Activated T-cell treated with anti-CD3 and anti-CD28 coated beads for 4 hours (primary cell): Measurements from ENCODE around the gene GRK6.

Experiments used
- DNase-seq: peaks from one replicate; pipeline ENCODE4 v3.0.0-alpha.2; 2020

Gene GRK6

DNA sequence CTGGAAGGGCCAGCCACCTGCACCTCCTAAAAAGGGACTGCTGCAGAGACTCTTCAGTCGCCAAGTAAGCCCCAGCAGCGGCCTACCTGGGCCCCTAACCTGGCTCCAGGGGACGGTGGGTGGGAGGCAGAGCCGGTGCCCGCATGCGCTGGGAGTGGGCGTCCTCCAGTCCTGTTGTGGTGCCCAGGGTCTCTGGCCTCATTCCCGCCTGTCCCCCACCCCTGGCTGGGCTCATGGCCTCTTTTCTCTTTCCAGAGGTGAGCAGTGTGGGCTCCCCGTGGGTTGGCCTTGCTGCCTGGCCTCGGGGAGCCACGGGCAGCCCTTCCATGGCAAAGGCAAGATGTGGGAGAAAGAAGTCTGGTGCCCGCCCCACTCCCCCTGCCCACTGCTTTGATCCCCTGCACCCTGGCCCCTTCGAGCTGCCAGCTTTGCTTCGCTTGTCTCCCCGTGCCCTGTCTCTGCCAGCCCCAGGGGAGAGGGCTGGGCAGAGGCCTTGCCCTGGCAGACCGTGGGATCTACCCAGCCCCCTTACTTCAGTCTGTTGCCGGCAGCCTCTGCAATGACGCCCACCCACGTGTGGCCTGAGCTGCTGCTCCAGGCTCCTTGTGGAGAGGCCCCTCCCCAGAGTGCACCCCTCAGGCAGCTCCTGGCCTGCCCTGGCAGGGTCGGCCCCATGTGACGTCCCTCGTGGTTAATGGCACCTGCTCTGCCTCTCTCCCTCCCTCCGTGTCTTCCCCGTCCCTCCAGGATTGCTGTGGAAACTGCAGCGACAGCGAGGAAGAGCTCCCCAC lies 14.7 kb downstream of the GRK6 start:
- no peak for DNase-seq

DNA sequence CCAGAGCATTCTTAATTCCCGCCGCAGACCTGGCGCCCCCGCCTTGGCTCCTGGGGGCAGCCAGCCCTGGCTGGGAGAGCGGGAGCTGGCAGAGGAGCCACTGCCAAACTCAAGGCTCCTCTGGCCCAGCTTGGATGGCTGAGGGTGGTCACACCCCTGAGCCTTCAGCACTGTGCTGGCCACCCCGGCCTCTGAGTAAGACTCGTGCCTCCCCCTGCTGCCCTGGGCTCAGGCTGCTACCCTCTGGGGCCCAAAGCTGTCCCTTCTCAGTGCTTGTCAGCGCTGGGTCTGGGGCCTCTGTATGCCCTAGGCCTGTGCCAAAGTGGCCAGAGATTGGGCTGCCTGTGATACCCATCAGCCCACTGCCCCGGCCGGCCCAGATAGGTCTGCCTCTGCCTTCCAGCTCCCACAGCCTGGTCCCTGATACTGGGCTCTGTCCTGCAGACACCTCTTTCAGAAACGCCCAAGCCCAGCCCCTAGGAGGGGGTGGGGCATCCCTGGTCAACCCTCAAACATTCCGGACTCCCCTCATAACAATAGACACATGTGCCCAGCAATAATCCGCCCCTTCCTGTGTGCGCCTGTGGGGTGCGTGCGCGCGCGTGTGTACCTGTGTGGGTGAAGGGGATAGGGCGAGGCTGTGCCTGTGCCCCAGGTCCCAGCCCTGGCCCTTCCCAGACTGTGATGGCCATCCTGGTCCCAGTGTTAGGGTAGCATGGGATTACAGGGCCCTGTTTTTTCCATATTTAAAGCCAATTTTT lies 15.8 kb downstream of the GRK6 start:
- no peak for DNase-seq

GRCh38 chr5:177443144-177443983 lies 16.9 kb downstream of the GRK6 start:
- no peak for DNase-seq

- DNase-seq, result no peak
Observed at GRCh38 chr5:177444106-177445051, 17.9 kb downstream of the GRK6 start.

DNA sequence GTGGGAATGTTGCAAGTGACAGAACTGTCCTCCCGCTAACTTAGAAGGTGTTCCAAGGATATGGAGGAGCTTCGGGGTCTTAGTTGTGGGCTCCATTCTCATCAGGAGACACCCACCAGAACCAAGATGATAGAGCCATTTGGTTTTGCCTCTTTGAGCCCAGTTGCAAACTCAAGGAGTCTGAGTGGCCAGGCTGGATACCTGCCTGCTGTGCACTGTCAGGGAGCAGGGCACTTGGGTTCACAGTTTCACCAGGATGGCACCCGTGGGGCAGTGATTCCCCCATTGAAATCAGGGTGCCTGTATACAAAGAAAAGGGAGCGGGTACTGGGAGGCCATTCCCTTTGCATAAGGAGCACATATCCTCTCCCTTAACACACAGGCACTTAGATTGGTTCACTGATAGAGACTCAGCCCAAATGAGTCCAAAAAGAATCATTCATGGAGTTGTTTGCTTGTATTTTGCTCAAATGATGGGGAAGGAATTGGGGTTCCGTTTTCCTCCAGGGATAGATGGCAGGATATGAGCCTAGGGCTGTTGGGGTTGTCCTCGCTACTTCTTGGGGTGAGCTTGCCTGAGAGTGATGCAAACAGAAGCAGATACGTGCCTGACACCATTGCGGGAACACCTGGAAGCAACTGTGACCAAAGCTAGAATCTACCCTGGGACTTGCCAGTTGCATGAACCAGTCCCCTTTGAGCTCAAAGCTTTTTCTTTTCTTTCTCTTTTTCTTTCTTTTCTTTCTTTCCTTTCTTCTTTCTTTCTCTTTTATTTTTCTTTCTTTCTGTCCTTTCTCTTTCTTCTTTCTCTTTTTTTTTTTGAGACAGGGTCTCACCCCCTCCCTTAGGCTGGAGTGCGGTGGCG lies 18.8 kb downstream of the GRK6 start:
- no peak for DNase-seq

GRCh38 chr5:177445917-177446199 lies 19.4 kb downstream of the GRK6 start:
- DNase-seq, result no peak

DNA sequence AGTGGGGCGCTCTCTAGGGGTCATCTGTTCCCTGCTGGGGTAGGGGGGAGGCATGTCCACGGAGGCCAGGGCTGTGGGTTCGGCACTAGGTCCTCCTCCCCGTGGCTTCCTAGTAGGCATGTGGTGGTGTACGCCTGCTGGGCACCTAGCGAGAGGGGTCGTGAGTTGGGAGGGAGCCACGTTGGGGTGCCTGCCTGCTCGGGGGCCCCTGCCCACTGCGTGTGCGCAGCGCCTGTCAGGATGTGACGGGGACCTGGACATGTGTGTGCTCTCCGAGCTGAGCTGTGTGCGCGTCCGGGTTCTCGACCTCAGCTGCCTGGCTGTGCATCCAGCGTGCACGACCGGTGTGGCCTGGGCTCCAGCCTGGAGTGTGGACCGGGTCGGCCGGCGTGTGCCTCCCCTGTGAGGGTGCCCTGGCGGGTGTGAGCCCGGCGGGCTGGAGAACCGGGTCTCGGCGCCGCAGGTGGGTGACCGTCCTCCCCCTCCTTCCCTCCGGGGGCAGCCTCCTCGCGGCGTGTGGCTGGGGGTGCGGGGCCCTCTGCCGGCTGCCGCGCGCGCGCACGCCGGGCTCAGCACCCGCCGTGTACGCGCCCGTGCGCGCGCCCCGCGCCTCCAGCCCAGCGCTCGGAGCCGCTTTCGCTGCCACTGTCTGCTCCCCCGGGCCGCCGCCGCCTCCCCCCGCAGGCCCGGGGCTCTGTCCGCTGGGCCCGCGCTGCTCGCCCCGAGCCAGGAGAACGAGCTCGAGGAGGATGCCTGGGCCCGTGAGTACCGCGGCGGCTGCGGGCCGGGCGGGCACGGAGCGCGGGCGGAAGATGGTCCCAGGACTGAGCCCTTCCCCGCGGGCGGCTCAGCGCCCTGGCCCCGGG lies 20.0 kb downstream of the GRK6 start, which contains the start of gene PRR7:
PRR7 (plus strand) TSS at position 615 of the 866 bp plus-strand sequence. CDS start 8,254 bp downstream, outside the sequence.
- peak; percentile 57 for DNase-seq

DNA sequence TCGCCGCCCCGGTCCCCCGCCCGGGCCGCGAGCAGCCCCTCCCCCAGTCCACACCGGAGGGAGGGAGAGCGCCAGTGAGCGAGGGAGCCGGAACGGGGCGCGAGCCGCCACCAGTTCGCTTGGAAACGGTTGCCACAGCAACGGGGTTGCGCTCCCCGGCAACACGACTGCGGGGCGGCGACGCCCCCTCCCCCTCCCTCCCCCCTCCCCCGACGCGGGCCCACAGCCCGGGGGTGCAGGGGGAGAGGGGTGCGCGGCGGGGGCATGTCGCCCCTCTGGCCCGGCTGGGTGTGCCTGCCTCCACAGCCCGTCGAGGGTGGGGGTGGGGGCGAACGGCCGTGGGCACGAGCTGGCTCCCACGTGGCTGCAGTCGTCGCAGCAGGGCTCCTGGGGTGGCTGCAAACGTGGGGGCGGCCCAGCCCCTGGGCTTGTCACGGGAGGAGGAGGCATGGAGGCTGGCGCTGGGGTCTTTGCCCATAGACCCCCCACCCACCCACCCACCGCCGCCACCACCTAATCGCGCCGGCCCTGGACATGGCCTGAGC lies 20.7 kb downstream of the GRK6 start:
- no peak for DNase-seq

DNA sequence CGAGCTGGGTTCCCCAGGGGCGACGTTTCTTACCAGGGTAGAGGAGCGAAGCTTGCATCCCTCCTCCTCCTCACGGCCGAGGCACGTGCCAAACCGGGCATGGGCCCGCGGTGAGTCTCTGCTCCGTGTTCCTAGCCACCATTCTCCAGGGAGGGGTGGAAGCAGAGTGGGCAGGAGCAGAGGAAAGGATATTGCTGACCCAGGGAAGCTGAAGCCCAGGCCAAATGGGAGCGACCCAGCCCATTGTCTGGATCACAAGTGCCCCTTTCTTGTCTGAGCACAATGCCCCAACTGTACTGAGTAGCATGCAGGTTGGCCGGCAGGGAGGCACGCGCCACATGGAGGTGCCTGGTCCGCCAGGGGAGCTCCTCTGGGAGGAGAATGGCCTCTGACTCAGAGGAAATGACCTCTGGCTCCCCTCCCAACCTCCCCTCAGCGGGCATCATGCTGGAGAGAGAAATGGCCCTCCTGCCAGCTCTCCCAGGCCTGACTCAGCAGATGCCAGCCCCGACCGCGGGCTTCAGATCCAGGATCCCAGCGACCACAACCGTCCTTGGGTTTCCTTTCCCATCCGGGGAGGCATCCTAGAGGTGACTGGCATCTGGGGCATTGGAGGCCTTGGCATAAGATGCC lies 21.3 kb downstream of the GRK6 start:
- DNase-seq, result no peak

GRCh38 chr5:177448244-177448950 lies 21.9 kb downstream of the GRK6 start:
- no peak for DNase-seq

GRCh38 chr5:177449140-177450061 lies 22.9 kb downstream of the GRK6 start:
- DNase-seq, result no peak

DNA sequence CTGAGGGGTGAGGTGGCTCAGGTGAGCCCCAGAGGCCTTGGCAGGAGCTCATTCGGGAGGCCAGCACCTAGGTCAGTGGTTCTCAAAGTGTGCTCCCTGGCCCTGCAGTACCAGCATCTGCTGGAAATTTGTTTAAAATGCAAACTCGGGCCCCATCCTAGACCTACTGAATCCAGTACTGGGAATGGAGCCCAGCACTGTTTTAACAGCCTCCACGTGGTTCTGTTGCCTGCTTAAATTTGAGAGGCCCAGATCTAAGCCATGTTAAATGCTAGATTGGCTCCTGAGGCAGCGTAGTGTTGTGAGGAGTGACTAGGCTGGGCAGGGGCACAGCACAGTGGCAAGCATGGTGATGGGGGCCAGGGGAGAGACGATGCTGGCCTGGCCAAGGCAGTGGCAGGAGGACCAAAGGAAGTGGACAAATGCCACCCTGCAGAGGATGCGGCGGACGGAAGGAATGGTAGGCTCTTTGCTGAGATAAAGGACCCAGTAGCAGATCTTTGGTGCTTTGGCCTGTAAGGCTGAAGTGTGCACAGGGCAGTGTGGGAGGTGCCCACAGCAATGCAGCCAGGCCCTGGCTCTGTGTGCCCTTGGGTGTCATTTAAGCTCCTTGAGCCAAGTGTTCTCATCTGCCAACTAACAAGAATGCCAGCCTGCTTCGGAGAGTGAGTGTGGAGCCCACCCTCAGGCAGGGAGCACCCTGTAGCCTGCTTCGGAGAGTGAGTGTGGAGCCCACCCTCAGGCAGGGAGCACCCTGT lies 24.4 kb downstream of the GRK6 start:
- no peak for DNase-seq

GRCh38 chr5:177452688-177453638 lies 26.5 kb downstream of the GRK6 start:
- no peak for DNase-seq

DNA sequence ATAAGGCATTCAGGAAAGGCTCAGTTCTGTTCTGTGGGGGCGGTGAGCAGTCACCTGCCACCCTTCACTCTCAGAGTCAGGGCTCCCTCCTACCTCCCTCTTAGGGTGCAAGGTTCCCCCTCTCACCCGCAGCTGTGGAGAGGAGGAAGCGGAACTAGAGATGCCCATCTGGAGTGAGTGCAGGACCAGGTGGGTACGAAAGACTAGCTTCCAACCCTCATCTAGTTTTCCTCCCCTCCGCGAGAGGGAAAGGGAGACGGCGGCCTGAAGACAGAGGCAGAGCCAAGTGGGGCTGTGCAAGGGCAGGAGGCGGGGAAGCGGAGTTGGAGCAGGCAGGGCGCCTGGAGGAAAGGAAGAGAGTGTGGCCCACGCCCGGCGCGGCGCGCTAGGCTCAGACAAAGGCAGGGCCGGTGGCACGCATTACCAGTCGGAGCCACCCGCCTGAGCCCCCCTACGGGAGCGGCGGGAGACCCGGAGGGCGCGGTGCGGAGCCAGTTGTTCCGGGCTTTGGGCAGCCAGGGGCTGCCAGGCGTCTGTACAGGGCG lies 27.4 kb downstream of the GRK6 start:
- no peak for DNase-seq

GRCh38 chr5:177454397-177455035 lies 28.0 kb downstream of the GRK6 start:
- peak; percentile 95 for DNase-seq
